Right lobe of liver (tissue), 4 donors: Measurements from ENCODE around the gene FKBP1B.

Source experiments
- CTCF ChIP-seq, 4 donors: fragments of 200-600 bp in 3 of 4; fragments of 450-650 bp in 1 of 4; IDR thresholded peaks; one replicate each; pipeline versions ENCODE4 v1.5.1 to v1.8.0; 2016 to 2022; ENCODE audit warnings: antibody characterized with exemption in 4 of 4, mild to moderate bottlenecking in 2 of 4
- POLR2A ChIP-seq: fragments of 450-650 bp; IDR thresholded peaks from one replicate; pipeline ENCODE4 v1.6.1; 2017; ENCODE audit warnings: antibody characterized with exemption, mild to moderate bottlenecking
- donor health status: DM: no; HTN: no; CAD: no.
- donor health status: DM: no; HTN: no; CAD: no.
- donor health status: DM: no; HTN: yes; CAD: no.

GRCh38 chr2:24075259-24075658, 25.7 kb downstream of the FKBP1B start:
- TF ChIP-seq CTCF (IDR thresholded peaks at IDR 0.05) (no peak), POLR2A (no peak)
